ENCODE measurements around the gene DAGLA.

GRCh38 chr11:61636676-61637075 is 43.5 kb upstream of the DAGLA start:
- TF ChIP-seq CTCF (IDR thresholded peaks at IDR 0.05), result no peak
- TF ChIP-seq POLR2A (IDR thresholded peaks at IDR 0.05), result no peak
